H1 (cell line): ENCODE data around the gene UVSSA. TPM values are rescaled to one million over a fixed set of nuclear protein-coding genes. Genes with fewer than 3 reads are reported as not detected.

ENCODE experiments used
- CTCF ChIA-PET: fragments of 300-600 bp; sonication (Branson Sonifier 250); formaldehyde crosslinking; loops from one replicate; lab custom pipeline; 2021; ENCODE audit not compliant: partially characterized antibody; lab: Charles Lee
- POLR2A ChIA-PET: fragments of 300-600 bp; sonication (Branson Sonifier 250); formaldehyde crosslinking; loops from one replicate; lab custom pipeline; 2021; ENCODE audit warnings: inconsistent platforms; ENCODE audit not compliant: partially characterized antibody; lab: Charles Lee
- DNase-seq, 2 experiments: peaks; one replicate each; pipeline versions ENCODE4 v3.0.0 to v3.0.0-alpha.2; 2010 to 2022; ENCODE audit warnings: low spot score in 2 of 2, low read depth in 1 of 2, mixed read lengths in 1 of 2
- FAIRE-seq: peaks from 2 replicates; lab custom pipeline; 2011; peaks lifted over from hg19 to GRCh38; lab: Jason Lieb, UNC
- H2AFZ ChIP-seq: 2 replicates; pipeline ENCODE4 v1.8.1; 2012; ENCODE audit warnings: low read length, inconsistent platforms
- H2AK5ac ChIP-seq: 2 replicates; pipeline ENCODE4 v1.6.1; 2013; ENCODE audit warnings: low read depth, low read length
- H2BK120ac ChIP-seq: replicated peaks from 2 replicates; pipeline ENCODE3; 2013; ENCODE audit warnings: low read depth, low read length, inconsistent platforms
- H2BK12ac ChIP-seq: 2 replicates; pipeline ENCODE4 v1.6.1; 2013; ENCODE audit warnings: low read depth, low read length
- H2BK15ac ChIP-seq: 2 replicates; pipeline ENCODE4 v1.6.1; 2013; ENCODE audit warnings: low read length
- H2BK20ac ChIP-seq: 2 replicates; pipeline ENCODE4 v1.6.1; 2013; ENCODE audit warnings: low read length
- H2BK5ac ChIP-seq: 2 replicates; pipeline ENCODE4 v1.6.1; 2013; ENCODE audit warnings: low read depth, low read length
- H3K14ac ChIP-seq: 2 replicates; pipeline ENCODE4 v1.6.1; 2013; ENCODE audit warnings: inconsistent platforms; ENCODE audit not compliant: insufficient read length
- H3K18ac ChIP-seq: 2 replicates; pipeline ENCODE4 v1.6.1; 2013; ENCODE audit warnings: low read length; ENCODE audit errors: extremely low read depth
- H3K23ac ChIP-seq: 2 replicates; pipeline ENCODE4 v1.6.1; 2013; ENCODE audit warnings: inconsistent platforms; ENCODE audit not compliant: insufficient read length
- H3K23me2 ChIP-seq: 2 replicates; pipeline ENCODE4 v1.6.1; 2013; ENCODE audit warnings: low read depth, low read length
- H3K27ac ChIP-seq: 2 replicates; pipeline ENCODE4 v1.6.1; 2011; ENCODE audit warnings: low read depth, low read length, inconsistent platforms
- H3K27me3 ChIP-seq, 4 experiments: replicated peaks in 1 of 4; 1 replicate in 1 of 4; 2 replicates in 3 of 4; pipeline versions ENCODE4 v1.6.1 to v1.8.1; 2011 to 2013; ENCODE audit warnings: low read length in 3 of 4, mild to moderate bottlenecking in 3 of 4, inconsistent platforms in 2 of 4, mixed read lengths in 2 of 4, moderate library complexity in 1 of 4; ENCODE audit not compliant: control insufficient read depth in 3 of 4, insufficient read depth in 3 of 4; ENCODE audit errors: extremely low read depth in 1 of 4
- H3K36me3 ChIP-seq, 4 experiments: 2 replicates each; pipeline versions ENCODE4 v1.6.1 to v1.8.1; 2011 to 2013; ENCODE audit warnings: mild to moderate bottlenecking in 4 of 4, low read length in 3 of 4, moderate library complexity in 2 of 4, control low read depth in 1 of 4, inconsistent platforms in 1 of 4; ENCODE audit not compliant: insufficient read depth in 4 of 4, control insufficient read depth in 2 of 4
- H3K4ac ChIP-seq: replicated peaks from 2 replicates; pipeline ENCODE3; 2013; ENCODE audit warnings: low read length, low read depth, mixed read lengths, inconsistent platforms; ENCODE audit not compliant: insufficient read length
- H3K4me1 ChIP-seq, 4 experiments: replicated peaks in 1 of 4; 1 replicate in 1 of 4; 2 replicates in 3 of 4; pipeline versions ENCODE4 v1.6.1 to v1.8.1; 2011 to 2013; ENCODE audit warnings: low read length in 3 of 4, inconsistent platforms in 2 of 4, mixed read lengths in 1 of 4; ENCODE audit not compliant: insufficient read depth in 4 of 4, control insufficient read depth in 3 of 4
- H3K4me2 ChIP-seq, 2 experiments: 2 replicates each; pipeline versions ENCODE4 v1.6.1 to v1.8.1; 2011 to 2013; ENCODE audit warnings: low read depth in 2 of 2, low read length in 2 of 2, control low read depth in 1 of 2, inconsistent platforms in 1 of 2, mild to moderate bottlenecking in 1 of 2; ENCODE audit not compliant: insufficient read depth in 1 of 2
- H3K4me3 ChIP-seq, 4 experiments: fragments of 200-600, 300-600 bp in 1 of 4; sonication (generic), shearing (Covaris generic), sonication (Bioruptor Twin) in 1 of 4; 2 replicates each; pipeline versions ENCODE4 v1.5.1 to v1.8.1; 2011 to 2016; ENCODE audit warnings: low read length in 4 of 4, low read depth in 3 of 4, control low read depth in 2 of 4, inconsistent platforms in 2 of 4, mild to moderate bottlenecking in 2 of 4, mixed read lengths in 1 of 4, moderate library complexity in 1 of 4; ENCODE audit not compliant: insufficient read depth in 2 of 4; ENCODE audit errors: extremely low read depth in 1 of 4
- H3K56ac ChIP-seq: replicated peaks from 2 replicates; pipeline ENCODE3; 2013; ENCODE audit warnings: low read depth, mild to moderate bottlenecking, mixed read lengths, low read length, inconsistent platforms; ENCODE audit not compliant: insufficient read length
- H3K79me1 ChIP-seq: 2 replicates; pipeline ENCODE4 v1.6.1; 2013; ENCODE audit warnings: low read depth, low read length, control low read depth
- H3K79me2 ChIP-seq, 2 experiments: 2 replicates each; pipeline versions ENCODE4 v1.6.1 to v1.8.1; 2012 to 2013; ENCODE audit warnings: low read length in 2 of 2, mild to moderate bottlenecking in 2 of 2, inconsistent platforms in 1 of 2; ENCODE audit not compliant: insufficient read depth in 2 of 2, control insufficient read depth in 1 of 2
- H3K9ac ChIP-seq, 4 experiments: replicated peaks in 1 of 4; 1 replicate in 1 of 4; 2 replicates in 3 of 4; pipeline versions ENCODE4 v1.6.1 to v1.8.1; 2011 to 2013; ENCODE audit warnings: low read depth in 3 of 4, low read length in 3 of 4, control low read depth in 2 of 4, mild to moderate bottlenecking in 2 of 4, moderate library complexity in 2 of 4, inconsistent platforms in 1 of 4; ENCODE audit errors: extremely low read depth in 1 of 4
- H3K9me3 ChIP-seq, 2 experiments: 2 replicates each; pipeline versions ENCODE4 v1.6.1 to v1.8.1; 2012 to 2013; ENCODE audit warnings: mild to moderate bottlenecking in 2 of 2, moderate library complexity in 2 of 2, control low read depth in 1 of 2, inconsistent platforms in 1 of 2, low read depth in 1 of 2, low read length in 1 of 2, mixed read lengths in 1 of 2; ENCODE audit not compliant: insufficient read depth in 2 of 2
- H4K20me1 ChIP-seq, 2 experiments: replicated peaks in 1 of 2; 2 replicates each; pipeline versions ENCODE3 to v1.8.1; 2011 to 2013; ENCODE audit warnings: inconsistent platforms in 2 of 2, low read length in 2 of 2, mild to moderate bottlenecking in 1 of 2; ENCODE audit not compliant: insufficient read depth in 2 of 2, control insufficient read depth in 1 of 2
- H4K5ac ChIP-seq: 2 replicates; pipeline ENCODE4 v1.6.1; 2013; ENCODE audit warnings: low read length, low read depth, mixed read lengths, inconsistent platforms; ENCODE audit not compliant: insufficient read length
- H4K8ac ChIP-seq: 2 replicates; pipeline ENCODE4 v1.8.0; 2013; ENCODE audit warnings: mild to moderate bottlenecking, moderate library complexity, low read length, inconsistent platforms; ENCODE audit not compliant: insufficient read depth; ENCODE audit errors: extremely low read depth
- H4K91ac ChIP-seq: replicated peaks from 2 replicates; pipeline ENCODE3; 2013; ENCODE audit warnings: low read length, mixed read lengths, inconsistent platforms; ENCODE audit not compliant: insufficient read length
- ATF3 ChIP-seq: IDR thresholded peaks from 2 replicates; pipeline ENCODE4 v1.6.1; 2011; ENCODE audit warnings: low read depth, mild to moderate bottlenecking, low read length; ENCODE audit not compliant: insufficient read depth
- CREB1 ChIP-seq: IDR thresholded peaks from 2 replicates; pipeline ENCODE4 v1.6.1; 2012; ENCODE audit warnings: inconsistent platforms
- E2F6 ChIP-seq: IDR thresholded peaks from 2 replicates; pipeline ENCODE4 v1.6.1; 2012; ENCODE audit warnings: inconsistent platforms
- RNF2 ChIP-seq: fragments of 200-900, 300-1000 bp; sonication (generic); IDR thresholded peaks from 2 replicates; pipeline ENCODE4 v1.7.1; 2016; ENCODE audit warnings: borderline replicate concordance, low read depth, mild to moderate bottlenecking, antibody characterized with exemption, low read length; ENCODE audit not compliant: poor library complexity, severe bottlenecking; ENCODE audit errors: missing control alignments
- SP4 ChIP-seq: IDR thresholded peaks from 2 replicates; pipeline ENCODE4 v1.6.1; 2012; ENCODE audit warnings: low read length, inconsistent platforms
- WGBS, 2 experiments: shearing (Covaris generic) in 1 of 2; methylation state at CpG; one replicate each; pipeline versions ENCODE4 v1.1.6 to v1.1.7; 2013 to 2015; ENCODE audit warnings: low lambda C conversion rate in 2 of 2, mixed read lengths in 2 of 2, inconsistent platforms in 1 of 2, low coverage in 1 of 2, missing lambda C conversion rate in 1 of 2; ENCODE audit not compliant: insufficient replicate concordance in 2 of 2, insufficient coverage in 1 of 2, insufficient read length in 1 of 2; ENCODE audit errors: extremely low coverage in 1 of 2, missing lambda C conversion rate in 1 of 2; 5-methylcytosine and 5-hydroxymethylcytosine counted together
- polyA plus RNA-seq, 7 experiments: library from polyadenylated mRNA; depleted of rRNA in 3 of 7; stranded (reverse) in 5 of 7; unstranded in 2 of 7; fragments of >200 nt in 5 of 7; fragments of 200-250 nt in 2 of 7; gene quantifications; 1 replicate in 5 of 7; 2 replicates in 1 of 7; 4 replicates in 1 of 7; pipeline versions ENCODE4 v1.2.1 to v1.2.3, GENCODE V29; 2011 to 2013; ENCODE audit warnings: missing spikeins in 2 of 7, mixed read lengths in 2 of 7
- total RNA-seq: library from RNA; stranded (reverse); fragmentation: NEBNext Ultra II Directional; extraction: Animal tissue kit (Norgen Biotek cat#: 25700); gene quantifications from 2 replicates; pipeline ENCODE4 v1.2.1, GENCODE V29; 2021

Gene UVSSA
- total and polyA plus RNA-seq, 2 of the 8 experiments (the other 6 are each of a cell fraction or from before 2014, with no cell fraction given), result 14.5 to 19.4 TPM

GRCh38 chr4:1330761-1331590 is 16.0 kb upstream of the UVSSA start:
- H3K4me1 ChIP-seq, result no peaks in the 10 kb centered on the region
- DNase-seq (no peak), FAIRE-seq (no peak)
- H3K4me3 ChIP-seq, result no peak overlapping the region
- H4K8ac ChIP-seq, result no peak overlapping the region
- no peak overlapping the region for H3K27ac ChIP-seq
- H3K56ac ChIP-seq, result no peak overlapping the region
- H4K5ac ChIP-seq, result no peak overlapping the region
- no peak overlapping the region for H2AK5ac ChIP-seq
- no peak overlapping the region; a peak in 1 of 7 replicates for H3K9ac ChIP-seq
- ChIA-PET CTCF (interaction anchor here (0.7 to 2.5 kb wide), 4 partner anchors 12 to 84 kb away, joined by 3 to 11 read pairs (median 7); no protein-coding TSS in a partner anchor), POLR2A (interaction anchor here (1.4 to 1.8 kb wide), 2 partner anchors 9 to 17 kb away, joined by 3 to 6 read pairs; no protein-coding TSS in a partner anchor)
- no peak overlapping the region for H3K18ac ChIP-seq
- WGBS, 2 experiments, result 95% methylated on average over 32 of the region's 34 CpGs; no CpG with 5 or more reads in 1 of the 2 experiments
- H2AFZ ChIP-seq, result no peak overlapping the region
- H3K36me3 ChIP-seq, result peaks cover 3 to 36% (median 15%) of the 10 kb centered on the region in 4 experiments; a peak in 5 of 8 replicates
- no peak for TF ChIP-seq E2F6
- no peak for TF ChIP-seq SP4
- no peak for TF ChIP-seq CREB1
- TF ChIP-seq RNF2, result no peak
- no peak for TF ChIP-seq ATF3
- H3K79me2 ChIP-seq, result no peaks in the 10 kb centered on the region; a peak in 1 of 4 replicates
- no peak overlapping the region; the same call in 1 of the 2 replicates for H2BK5ac ChIP-seq
- H2BK120ac ChIP-seq, result no peak overlapping the region
- H4K20me1 ChIP-seq, result peaks cover 5 to 22% of the 10 kb centered on the region in 2 experiments
- H2BK12ac ChIP-seq, result no peak overlapping the region
- H3K9me3 ChIP-seq, result no peaks in the 10 kb centered on the region
- no peak overlapping the region for H3K4ac ChIP-seq
- H2BK15ac ChIP-seq, result no peak overlapping the region
- no peak overlapping the region for H3K14ac ChIP-seq
- no peaks in the 10 kb centered on the region for H3K27me3 ChIP-seq
- H2BK20ac ChIP-seq, result no peak overlapping the region
- no peak overlapping the region for H4K91ac ChIP-seq
- no peak overlapping the region for H3K23ac ChIP-seq
- no peak overlapping the region for H3K4me2 ChIP-seq
- no peaks in the 10 kb centered on the region for H3K23me2 ChIP-seq
- H3K79me1 ChIP-seq, result peaks cover 9% of the 10 kb centered on the region
